ENCODE results near the gene DHRSX. TPM values are rescaled to one million over a fixed set of nuclear protein-coding genes. Genes with fewer than 3 reads are reported as not detected.
"Not testable (repeated sequence)": the region's sequence is repeated elsewhere in the genome, so short reads cannot be mapped to it uniquely, and the experiment has no call there.

DHRSX gene
- polyA plus RNA-seq, 2 donors: 2.5 to 5.9 TPM

GRCh38 chrX:2508648-2509335 is 8.0 kb upstream of the DHRSX start:
- H3K4me3 ChIP-seq (ENCODE audit: low read depth in 1 of 2, low read length in 2 of 2): no peak overlapping the region
- no peak overlapping the region for H3K27ac ChIP-seq (ENCODE audit: low read depth in 2 of 2, low read length in 1 of 2)
- no peaks in the 10 kb centered on the region for H3K4me1 ChIP-seq (ENCODE audit: control insufficient read depth in 2 of 2, insufficient read depth in 2 of 2, low read length in 1 of 2)
- 79 to 83% methylated on average over 9 of the region's 9 CpGs for WGBS, 2 donors
- H3K9me3 ChIP-seq (ENCODE audit: control insufficient read depth in 2 of 2, insufficient read depth in 1 of 2, low read depth in 1 of 2, low read length in 1 of 2): no peaks in the 10 kb centered on the region
- no peaks in the 10 kb centered on the region for H3K27me3 ChIP-seq (ENCODE audit: control insufficient read depth in 1 of 2, insufficient read depth in 2 of 2, low read length in 2 of 2)
- H3K36me3 ChIP-seq (ENCODE audit: control insufficient read depth in 2 of 2, insufficient read depth in 2 of 2, low read length in 1 of 2): no peaks in the 10 kb centered on the region

DNA sequence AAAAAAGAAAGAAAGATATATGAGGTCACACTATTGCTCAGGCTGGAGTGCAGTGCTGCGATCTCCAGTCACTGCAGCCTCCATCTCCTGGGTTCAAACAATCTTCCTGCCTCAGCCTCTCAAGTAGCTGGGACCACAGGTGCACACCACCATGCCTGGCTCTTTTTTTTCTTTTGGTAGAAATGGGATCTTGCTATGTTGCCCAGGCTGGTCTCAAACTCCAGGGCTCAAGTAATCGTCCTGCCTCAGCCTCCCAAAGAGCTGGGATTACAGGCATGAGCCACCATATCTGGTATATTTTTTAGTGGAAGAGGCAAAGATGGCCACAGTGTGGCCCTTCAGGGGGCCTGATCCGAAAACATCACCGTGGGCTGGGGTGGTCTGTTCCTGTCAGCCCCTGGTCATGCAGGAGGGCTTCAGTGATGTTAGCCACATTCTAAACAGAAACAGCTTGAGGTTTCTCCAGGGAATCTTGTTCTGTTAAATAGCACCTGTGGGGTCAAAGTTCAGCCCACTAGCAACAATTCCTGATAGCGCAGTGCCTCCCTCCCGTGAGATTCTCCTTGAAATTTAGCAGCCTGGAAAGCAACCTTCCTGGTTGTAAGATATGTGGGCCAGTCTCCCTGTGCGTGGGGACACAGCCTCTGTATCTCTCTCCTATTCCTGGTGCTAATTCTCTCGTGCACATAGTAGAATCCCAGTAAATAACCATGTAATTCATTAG is 7.3 kb upstream of the DHRSX start:
- Histone ChIP-seq H3K36me3 (ENCODE audit: control insufficient read depth in 2 of 2, insufficient read depth in 2 of 2, low read length in 1 of 2) (no peaks in the 10 kb centered on the region), H3K27me3 (ENCODE audit: control insufficient read depth in 1 of 2, insufficient read depth in 2 of 2, low read length in 2 of 2) (no peaks in the 10 kb centered on the region), H3K4me1 (ENCODE audit: control insufficient read depth in 2 of 2, insufficient read depth in 2 of 2, low read length in 1 of 2) (no peaks in the 10 kb centered on the region), H3K4me3 (ENCODE audit: low read depth in 1 of 2, low read length in 2 of 2) (no peak overlapping the region), H3K9me3 (ENCODE audit: control insufficient read depth in 2 of 2, insufficient read depth in 1 of 2, low read depth in 1 of 2, low read length in 1 of 2) (no peaks in the 10 kb centered on the region), H3K27ac (ENCODE audit: low read depth in 2 of 2, low read length in 1 of 2) (no peak overlapping the region)
- WGBS, 2 donors: 68 to 76% methylated on average over 8 of the region's 8 CpGs

DNA sequence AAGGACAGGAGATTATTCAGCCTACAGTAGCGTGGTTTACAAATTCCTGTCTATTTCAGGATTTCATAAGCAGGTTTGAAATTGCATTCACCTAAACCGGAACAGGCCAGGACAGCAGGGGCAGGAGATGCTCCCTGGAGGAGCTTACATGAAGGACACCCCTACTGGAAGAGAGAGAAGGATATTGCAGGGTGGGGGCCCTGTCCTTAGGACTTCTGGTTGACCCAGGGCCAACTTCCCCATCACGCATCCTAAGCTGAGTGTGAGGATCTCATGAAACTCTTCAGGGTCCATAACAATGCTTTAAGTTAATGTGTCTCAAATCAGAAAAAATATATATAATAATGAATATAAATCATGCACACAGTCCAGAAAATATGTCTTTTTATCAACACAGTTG is 6.4 kb upstream of the DHRSX start:
- H3K27me3 ChIP-seq (ENCODE audit: control insufficient read depth in 1 of 2, insufficient read depth in 2 of 2, low read length in 2 of 2): no peaks in the 10 kb centered on the region
- 92 to 94% methylated on average over 3 of the region's 3 CpGs for WGBS, 2 donors
- H3K36me3 ChIP-seq (ENCODE audit: control insufficient read depth in 2 of 2, insufficient read depth in 2 of 2, low read length in 1 of 2): no peaks in the 10 kb centered on the region
- H3K4me3 ChIP-seq (ENCODE audit: low read depth in 1 of 2, low read length in 2 of 2): no peak overlapping the region
- no peaks in the 10 kb centered on the region for H3K9me3 ChIP-seq (ENCODE audit: control insufficient read depth in 2 of 2, insufficient read depth in 1 of 2, low read depth in 1 of 2, low read length in 1 of 2)
- no peaks in the 10 kb centered on the region for H3K4me1 ChIP-seq (ENCODE audit: control insufficient read depth in 2 of 2, insufficient read depth in 2 of 2, low read length in 1 of 2)
- H3K27ac ChIP-seq (ENCODE audit: low read depth in 2 of 2, low read length in 1 of 2): no peak overlapping the region

DNA sequence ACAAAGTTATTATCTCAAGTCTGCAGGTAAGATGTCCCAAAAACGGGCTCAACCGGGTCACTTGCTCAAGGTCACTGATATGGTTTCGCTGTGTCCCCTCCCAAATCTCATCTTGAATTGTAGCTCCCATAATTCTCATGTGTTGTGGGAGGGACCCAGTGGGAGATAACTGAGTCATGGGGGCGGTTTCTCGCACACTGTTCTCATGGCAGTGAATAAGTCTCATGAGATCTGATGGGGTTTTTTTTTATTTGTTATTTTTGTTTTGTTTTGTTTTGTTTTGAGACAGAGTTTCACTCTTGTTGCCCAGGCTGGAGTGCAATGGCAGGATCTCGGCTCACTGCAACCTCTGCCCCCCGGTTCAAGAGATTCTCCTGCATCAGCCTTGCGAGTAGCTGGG is 4.6 kb upstream of the DHRSX start:
- H3K27ac ChIP-seq (ENCODE audit: low read depth in 2 of 2, low read length in 1 of 2); H3K4me1 ChIP-seq (ENCODE audit: control insufficient read depth in 2 of 2, insufficient read depth in 2 of 2, low read length in 1 of 2); H3K9me3 ChIP-seq (ENCODE audit: control insufficient read depth in 2 of 2, insufficient read depth in 1 of 2, low read depth in 1 of 2, low read length in 1 of 2); H3K27me3 ChIP-seq (ENCODE audit: control insufficient read depth in 1 of 2, insufficient read depth in 2 of 2, low read length in 2 of 2); H3K4me3 ChIP-seq (ENCODE audit: low read depth in 1 of 2, low read length in 2 of 2); H3K36me3 ChIP-seq (ENCODE audit: control insufficient read depth in 2 of 2, insufficient read depth in 2 of 2, low read length in 1 of 2): not testable (repeated sequence)
- WGBS, 2 donors: 88 to 93% methylated on average over 8 of the region's 8 CpGs

DNA sequence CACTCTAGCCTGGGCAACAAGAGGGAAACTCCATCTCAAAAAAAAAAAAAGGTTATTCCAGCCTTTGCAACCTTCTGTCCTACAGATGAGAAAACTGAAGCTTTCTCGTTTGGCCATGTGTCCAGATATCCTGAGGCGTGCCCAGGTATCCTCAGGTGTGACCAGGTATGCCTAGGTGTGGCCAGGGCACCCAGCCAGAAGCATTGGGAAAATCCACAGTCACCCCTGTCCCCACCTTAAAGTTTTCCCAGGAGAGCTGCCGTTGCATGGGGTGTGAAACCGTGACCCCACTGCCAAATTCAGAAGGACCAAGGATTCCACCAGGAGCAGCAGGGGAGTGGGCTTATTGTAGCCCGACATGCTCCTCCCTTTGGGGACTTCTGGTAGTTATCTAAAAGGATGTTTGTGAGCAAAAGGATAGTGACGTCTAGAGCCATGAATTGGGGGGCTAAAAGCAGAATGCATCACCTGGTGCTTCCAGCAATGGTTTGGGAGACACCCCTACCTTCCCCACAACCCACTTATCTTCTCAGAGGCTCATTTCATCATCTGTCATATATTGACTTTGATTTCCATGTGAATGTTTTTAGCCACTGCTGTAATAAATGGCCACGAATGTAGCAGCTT is 4.0 kb upstream of the DHRSX start:
- no peaks in the 10 kb centered on the region for H3K9me3 ChIP-seq (ENCODE audit: control insufficient read depth in 2 of 2, insufficient read depth in 1 of 2, low read depth in 1 of 2, low read length in 1 of 2)
- H3K27ac ChIP-seq (ENCODE audit: low read depth in 2 of 2, low read length in 1 of 2): no peak overlapping the region
- 65 to 72% methylated on average over 7 of the region's 7 CpGs for WGBS, 2 donors
- no peaks in the 10 kb centered on the region for H3K4me1 ChIP-seq (ENCODE audit: control insufficient read depth in 2 of 2, insufficient read depth in 2 of 2, low read length in 1 of 2)
- H3K27me3 ChIP-seq (ENCODE audit: control insufficient read depth in 1 of 2, insufficient read depth in 2 of 2, low read length in 2 of 2): no peaks in the 10 kb centered on the region
- no peak overlapping the region for H3K4me3 ChIP-seq (ENCODE audit: low read depth in 1 of 2, low read length in 2 of 2)
- H3K36me3 ChIP-seq (ENCODE audit: control insufficient read depth in 2 of 2, insufficient read depth in 2 of 2, low read length in 1 of 2): no peaks in the 10 kb centered on the region

DNA sequence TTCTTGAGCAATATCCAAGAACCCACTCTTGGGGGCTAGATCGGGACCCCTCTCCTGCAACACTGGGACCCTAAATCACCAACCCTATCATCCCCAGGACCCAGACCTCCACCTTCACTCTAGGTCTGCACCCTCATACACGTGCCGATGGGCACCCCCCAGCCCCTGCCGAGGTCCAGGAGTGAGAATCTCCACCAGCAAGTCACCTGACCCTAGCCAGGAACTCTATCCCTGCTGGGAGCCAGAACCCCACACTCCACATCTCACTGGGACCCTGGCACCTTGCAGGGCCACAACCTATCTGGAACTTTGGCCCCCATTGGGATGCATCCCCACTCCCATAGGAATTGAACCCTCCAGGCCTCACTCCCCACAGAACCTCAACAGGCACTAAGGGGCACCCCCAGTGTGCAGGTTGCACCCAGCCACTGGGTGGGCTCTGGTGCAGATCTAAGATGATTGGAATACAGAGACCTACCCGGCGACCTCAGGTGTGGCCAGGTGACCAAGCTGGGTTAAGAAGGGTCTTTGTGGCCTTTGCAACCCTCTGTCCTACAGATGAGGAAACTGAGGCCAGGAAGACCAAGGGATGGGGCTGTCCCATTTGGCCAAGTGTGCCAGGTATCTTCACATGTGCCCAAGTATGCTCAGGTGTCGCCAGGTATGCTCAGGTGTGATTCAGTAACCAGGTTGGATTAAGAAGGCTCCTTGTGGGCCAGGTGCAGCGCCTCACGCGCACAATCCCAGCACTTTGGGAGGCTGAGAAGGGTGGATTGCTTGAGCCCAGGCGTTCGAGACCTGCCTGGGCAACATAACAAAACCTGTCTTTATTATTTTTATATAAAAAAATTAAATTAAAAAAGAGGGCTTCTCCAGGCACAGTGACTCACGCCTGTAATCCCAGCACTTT is 3.1 kb upstream of the DHRSX start:
- 84 to 85% methylated on average over 13 of the region's 13 CpGs for WGBS, 2 donors
- Histone ChIP-seq H3K9me3 (ENCODE audit: control insufficient read depth in 2 of 2, insufficient read depth in 1 of 2, low read depth in 1 of 2, low read length in 1 of 2) (no peaks in the 10 kb centered on the region), H3K4me1 (ENCODE audit: control insufficient read depth in 2 of 2, insufficient read depth in 2 of 2, low read length in 1 of 2) (no peaks in the 10 kb centered on the region), H3K36me3 (ENCODE audit: control insufficient read depth in 2 of 2, insufficient read depth in 2 of 2, low read length in 1 of 2) (no peaks in the 10 kb centered on the region), H3K27me3 (ENCODE audit: control insufficient read depth in 1 of 2, insufficient read depth in 2 of 2, low read length in 2 of 2) (no peaks in the 10 kb centered on the region), H3K4me3 (ENCODE audit: low read depth in 1 of 2, low read length in 2 of 2) (no peak overlapping the region), H3K27ac (ENCODE audit: low read depth in 2 of 2, low read length in 1 of 2) (no peak overlapping the region)

- no peaks in the 10 kb centered on the region for H3K36me3 ChIP-seq (ENCODE audit: control insufficient read depth in 2 of 2, insufficient read depth in 2 of 2, low read length in 1 of 2)
- no peak overlapping the region for H3K4me3 ChIP-seq (ENCODE audit: low read depth in 1 of 2, low read length in 2 of 2)
- 57 to 63% methylated on average over 19 of the region's 19 CpGs for WGBS, 2 donors
- no peaks in the 10 kb centered on the region for H3K4me1 ChIP-seq (ENCODE audit: control insufficient read depth in 2 of 2, insufficient read depth in 2 of 2, low read length in 1 of 2)
- peak overlapping the region in 1 of 2 donors; percentile 33 for H3K27ac ChIP-seq (ENCODE audit: low read depth in 2 of 2, low read length in 1 of 2)
- no peaks in the 10 kb centered on the region for H3K9me3 ChIP-seq (ENCODE audit: control insufficient read depth in 2 of 2, insufficient read depth in 1 of 2, low read depth in 1 of 2, low read length in 1 of 2)
- H3K27me3 ChIP-seq (ENCODE audit: control insufficient read depth in 1 of 2, insufficient read depth in 2 of 2, low read length in 2 of 2): no peaks in the 10 kb centered on the region
Measured at GRCh38 chrX:2502668-2503519, 2.1 kb upstream of the DHRSX start.

DNA sequence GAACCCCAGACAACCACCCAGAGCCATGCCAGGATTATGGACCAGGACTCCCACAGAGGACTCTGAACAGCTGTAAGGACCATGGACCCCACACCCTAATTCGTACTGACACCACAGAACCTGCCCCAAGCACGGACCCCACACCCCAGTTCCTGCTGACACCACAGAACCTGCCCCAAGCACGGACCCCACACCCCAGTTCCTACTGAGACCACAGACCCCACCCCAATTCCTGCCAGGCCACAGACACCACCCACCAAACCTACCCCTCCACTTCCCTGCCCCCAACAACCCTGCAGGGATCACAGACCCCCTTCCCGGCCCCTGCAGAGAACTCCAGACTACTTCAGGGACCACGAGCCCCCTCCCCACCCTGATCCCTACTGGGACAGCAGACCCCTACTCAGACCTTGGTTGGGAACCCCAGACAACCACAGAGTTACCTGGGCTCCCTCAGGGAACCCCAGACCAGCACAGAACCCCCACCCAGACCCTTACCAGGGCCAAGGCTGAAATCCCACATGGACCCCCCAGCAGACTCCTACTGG is 1.4 kb upstream of the DHRSX start:
- H3K36me3 ChIP-seq (ENCODE audit: control insufficient read depth in 2 of 2, insufficient read depth in 2 of 2, low read length in 1 of 2): no peaks in the 10 kb centered on the region
- H3K27ac ChIP-seq (ENCODE audit: low read depth in 2 of 2, low read length in 1 of 2): peak overlapping the region in 1 of 2 donors; percentile 33
- WGBS, 2 donors: 79 to 88% methylated on average over 5 of the region's 5 CpGs
- H3K4me3 ChIP-seq (ENCODE audit: low read depth in 1 of 2, low read length in 2 of 2): no peak overlapping the region
- no peaks in the 10 kb centered on the region for H3K4me1 ChIP-seq (ENCODE audit: control insufficient read depth in 2 of 2, insufficient read depth in 2 of 2, low read length in 1 of 2)
- no peaks in the 10 kb centered on the region for H3K9me3 ChIP-seq (ENCODE audit: control insufficient read depth in 2 of 2, insufficient read depth in 1 of 2, low read depth in 1 of 2, low read length in 1 of 2)
- no peaks in the 10 kb centered on the region for H3K27me3 ChIP-seq (ENCODE audit: control insufficient read depth in 1 of 2, insufficient read depth in 2 of 2, low read length in 2 of 2)
